H4 (cell line): ENCODE results near the gene PLSCR2. TPM values are rescaled to one million over a fixed set of nuclear protein-coding genes. Genes with fewer than 3 reads are reported as not detected.
"Not testable (repeated sequence)": the region's sequence is repeated elsewhere in the genome, so short reads cannot be mapped to it uniquely, and the experiment has no call there.

Source experiments
- DNase-seq: peaks from one replicate; pipeline ENCODE4 v3.0.0-alpha.2; 2015; ENCODE audit warnings: low spot score
- total RNA-seq: library from RNA; depleted of rRNA; stranded (reverse); fragments of >200 nt; shearing (Covaris generic); gene quantifications from 2 replicates; pipeline ENCODE4 v1.2.3, GENCODE V29; 2014; rRNA removed

PLSCR2 gene, protein sequence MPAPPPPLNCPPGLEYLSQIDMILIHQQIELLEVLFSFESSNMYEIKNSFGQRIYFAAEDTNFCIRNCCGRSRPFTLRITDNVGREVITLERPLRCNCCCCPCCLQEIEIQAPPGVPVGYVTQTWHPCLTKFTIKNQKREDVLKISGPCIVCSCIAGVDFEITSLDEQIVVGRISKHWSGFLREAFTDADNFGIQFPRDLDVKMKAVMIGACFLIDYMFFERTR
- not detected in 2 replicates for total RNA-seq

DNA sequence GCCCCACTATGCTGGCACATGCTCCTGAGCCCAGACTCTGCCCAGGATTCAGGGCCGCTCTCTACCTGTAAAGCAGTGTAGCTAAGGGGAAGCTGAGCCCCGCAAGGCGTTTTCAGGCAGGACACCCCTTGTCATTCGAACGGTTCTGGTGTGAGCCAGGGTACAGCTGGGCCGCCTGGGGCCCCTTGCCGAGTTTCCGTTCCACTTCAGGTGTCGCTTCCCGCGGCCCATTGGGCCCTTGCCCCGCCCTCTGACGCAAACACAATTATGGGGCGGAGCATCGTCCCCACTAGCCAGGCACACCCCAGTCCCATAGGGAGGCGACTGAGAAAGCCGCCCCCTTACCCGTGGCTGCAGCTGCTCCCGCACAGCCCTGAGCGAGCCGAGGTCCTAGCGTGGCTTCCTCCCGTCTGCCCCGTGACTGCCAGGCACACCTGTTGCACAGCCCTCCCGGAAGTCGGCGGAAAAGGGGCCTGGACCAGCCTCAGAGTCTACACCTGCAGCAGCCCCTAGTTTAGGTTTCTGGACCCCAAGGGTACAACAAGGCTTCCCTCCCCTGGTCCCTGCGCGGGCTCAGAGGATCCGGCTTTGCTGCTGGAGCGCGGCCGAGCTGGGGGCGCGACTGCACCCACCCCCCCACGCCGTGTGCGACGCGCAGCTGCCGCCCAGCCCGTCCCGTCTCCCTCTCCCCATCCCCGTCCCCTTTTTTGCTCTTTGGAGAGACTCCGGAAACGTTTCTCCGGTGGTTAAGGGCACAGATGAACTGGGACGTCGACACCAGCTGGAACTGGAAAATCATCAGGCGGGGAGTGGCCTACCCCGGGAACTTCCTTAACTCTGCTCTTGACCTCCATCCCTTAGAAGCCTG, at the start of gene PLSCR2:
Gene PLSCR2 (minus strand): TSS at position 412 of the 868 bp plus-strand sequence. CDS start 9,657 bp downstream, outside the sequence.
- DNase-seq = no peak

DNA sequence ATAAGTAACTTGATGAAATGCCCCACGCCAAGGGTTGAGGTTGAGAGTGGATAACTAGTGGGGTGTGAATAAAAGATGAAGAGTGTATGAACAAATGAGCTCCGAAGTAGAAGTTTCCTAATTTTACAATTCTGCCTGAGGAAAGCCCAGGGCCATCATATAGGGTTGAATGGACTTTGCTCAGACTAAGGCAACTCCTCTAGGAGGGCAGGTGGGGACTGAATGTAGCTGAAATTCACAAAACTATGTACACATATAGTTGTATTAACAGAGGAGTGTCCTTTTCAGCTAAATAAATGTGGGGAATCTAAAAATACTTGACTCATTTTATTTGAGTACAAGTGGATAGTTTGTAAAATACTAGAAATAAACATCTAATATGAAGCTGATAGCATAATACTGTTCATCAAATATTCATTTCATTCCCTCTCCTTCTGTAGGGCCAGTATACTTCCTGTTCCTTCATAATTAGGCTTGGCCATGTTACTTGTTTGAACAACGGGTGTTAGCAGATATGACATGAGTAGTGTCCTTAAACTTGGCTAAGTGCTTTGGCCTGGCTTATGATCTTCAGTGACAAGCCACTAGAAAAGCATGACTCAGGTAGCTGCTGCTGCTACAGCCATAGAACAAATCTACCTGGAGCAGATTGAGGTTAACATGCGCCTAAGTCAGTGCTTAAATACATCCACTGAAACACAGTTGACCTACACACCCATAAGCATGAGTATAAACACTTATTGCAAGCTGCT, 48.5 kb upstream of the PLSCR2 start:
- DNase-seq = no peak

DNA sequence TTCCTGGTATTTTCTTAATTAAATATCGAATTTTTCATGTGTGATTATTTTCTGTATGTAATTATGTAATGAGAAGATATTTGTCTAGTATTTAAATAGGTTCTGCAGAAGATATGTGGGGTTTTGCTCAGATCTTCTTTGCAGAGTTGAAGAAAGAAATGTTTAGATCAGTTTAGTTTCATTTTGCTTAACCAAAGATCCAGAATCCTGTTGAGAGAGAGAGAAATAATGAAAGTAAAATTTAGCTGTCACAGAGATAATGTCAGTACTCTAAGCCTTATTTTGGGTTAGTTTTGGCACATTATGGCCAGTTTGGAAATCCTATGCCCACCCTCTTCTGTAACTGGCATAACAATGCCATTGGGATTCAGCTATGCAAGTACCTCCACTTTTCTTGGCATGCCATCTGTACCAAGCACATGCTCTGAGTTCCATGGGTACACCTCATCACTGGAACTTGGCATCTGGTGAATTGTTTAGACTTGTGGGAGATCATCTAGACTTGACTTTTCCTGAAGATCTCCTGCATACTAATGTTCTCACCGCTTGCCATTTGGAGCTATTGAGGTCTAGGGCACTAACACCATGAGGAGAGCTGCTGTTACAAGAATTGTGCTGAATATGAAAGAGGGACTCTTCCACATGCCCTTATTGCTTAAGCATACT, 44.2 kb upstream of the PLSCR2 start:
- no peak for DNase-seq

DNA sequence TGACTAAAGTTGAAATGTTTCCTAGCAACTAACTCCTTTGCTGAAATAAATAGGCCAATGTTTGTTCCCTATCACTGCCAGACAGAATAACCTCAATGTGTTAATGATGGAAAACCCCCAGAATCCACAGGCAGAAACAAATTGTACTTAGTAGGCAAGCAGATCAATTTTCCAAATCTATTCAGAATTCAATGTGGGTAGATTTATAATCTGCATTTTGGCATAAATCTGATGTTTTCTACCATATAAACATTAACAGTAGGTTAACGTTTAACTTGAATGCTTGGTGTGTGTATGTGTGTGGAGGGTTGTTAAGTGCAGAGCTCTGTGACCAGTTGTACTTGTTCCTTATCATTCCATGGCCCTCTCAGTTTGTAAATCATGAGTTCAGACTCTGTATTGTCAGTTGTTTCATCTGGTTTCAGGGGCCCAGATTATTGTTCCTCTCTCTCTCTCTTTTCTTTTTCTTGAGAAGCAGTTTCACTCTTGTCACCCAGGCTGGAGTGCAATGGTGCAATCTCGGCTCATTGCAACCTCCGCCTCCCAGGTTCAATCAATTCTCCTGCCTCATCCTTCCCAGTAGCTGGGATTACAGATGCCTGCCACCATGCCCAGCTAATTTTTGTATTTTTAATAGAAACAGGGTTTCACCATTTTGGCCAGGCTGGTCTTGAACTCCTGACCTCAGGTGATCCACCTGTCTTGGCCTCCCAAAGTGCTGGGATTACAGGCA, 42.2 kb upstream of the PLSCR2 start:
- DNase-seq = no peak

DNA sequence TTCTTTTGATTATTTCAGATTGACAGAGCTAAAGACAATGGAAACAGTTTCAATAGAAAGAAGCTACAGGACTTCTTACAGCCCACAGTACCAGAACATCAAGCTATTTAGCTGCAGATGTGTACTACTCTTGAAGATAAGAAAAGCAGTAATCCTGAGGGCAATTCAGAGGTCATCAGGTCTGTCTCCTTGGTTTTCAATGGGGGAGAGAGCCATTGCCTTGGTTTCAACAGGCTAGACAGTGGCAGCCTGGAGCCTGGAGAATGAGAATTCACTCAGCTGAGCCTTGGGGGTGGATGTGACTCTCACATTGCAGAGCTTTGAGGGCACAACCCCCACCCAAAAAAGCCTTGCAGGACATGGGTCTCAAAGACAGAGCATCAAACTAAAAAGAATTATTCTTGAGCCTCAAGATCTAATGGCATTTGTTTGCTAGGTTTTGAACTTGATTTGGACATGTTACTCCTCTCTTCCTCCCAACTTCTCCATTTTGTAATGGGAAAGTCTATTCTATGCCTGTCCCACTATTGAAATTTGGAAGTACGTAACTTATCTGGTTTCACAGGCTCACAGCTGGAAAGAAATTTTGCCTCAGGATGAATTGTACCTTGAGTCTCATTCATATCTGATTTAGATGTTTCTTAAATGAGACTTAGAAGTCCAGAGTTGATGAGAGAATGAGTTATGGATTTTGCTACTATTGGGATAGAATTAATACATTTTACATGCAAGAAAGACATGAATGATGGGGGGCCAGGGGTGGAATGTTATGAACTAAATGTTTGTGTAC, 38.2 kb upstream of the PLSCR2 start:
- DNase-seq = no peak

DNA sequence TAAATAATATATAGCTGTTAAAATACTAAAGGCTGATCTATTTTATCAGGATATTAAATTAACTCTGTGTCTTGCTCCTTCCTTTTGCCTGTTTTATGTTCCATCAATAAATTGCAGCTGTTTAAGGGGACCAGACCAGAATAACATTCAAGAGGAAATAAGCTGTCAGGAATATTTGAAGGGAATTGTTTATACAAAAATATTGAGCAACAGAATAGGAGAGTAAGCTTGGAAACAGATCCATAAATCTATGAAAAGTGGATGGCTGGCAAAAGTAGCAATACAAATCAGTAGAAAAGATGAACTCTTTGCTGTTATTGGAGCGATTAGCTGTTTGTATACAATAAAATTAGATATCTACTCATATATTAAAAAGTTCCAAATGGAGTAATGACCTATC, 36.2 kb upstream of the PLSCR2 start:
- no peak for DNase-seq

DNA sequence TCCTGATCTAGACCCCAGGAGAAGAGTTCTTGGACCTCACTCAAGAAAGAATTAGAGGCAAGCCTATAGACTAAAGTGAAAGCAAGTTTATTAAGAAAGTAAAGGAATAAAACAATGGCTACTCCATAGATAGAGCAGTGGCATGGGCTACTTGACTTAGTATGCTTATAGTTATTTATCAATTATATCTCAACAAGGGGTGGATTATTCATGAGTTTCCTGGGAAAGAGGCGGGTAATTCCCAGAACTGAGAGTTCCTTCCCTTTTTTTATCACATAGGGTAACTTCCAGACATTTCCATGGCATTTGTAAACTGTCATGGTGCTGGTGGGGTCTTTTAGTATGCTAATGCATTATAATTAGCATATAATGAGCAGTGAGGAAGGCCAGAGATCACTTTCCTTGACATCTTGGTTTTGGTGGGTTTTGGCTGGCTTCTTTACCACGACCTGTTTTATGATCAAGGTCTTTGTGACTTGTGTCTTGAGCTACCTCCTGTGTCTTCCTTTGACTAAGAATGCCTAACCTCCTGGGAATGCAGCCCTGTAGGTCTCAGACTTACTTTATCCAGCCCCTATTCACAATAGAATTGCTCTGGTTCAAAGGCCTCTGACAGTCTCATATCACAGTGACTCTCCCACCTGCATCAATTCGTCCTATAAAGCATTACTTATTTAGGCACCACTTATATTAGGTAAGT, 35.3 kb upstream of the PLSCR2 start:
- DNase-seq = no peak

DNA sequence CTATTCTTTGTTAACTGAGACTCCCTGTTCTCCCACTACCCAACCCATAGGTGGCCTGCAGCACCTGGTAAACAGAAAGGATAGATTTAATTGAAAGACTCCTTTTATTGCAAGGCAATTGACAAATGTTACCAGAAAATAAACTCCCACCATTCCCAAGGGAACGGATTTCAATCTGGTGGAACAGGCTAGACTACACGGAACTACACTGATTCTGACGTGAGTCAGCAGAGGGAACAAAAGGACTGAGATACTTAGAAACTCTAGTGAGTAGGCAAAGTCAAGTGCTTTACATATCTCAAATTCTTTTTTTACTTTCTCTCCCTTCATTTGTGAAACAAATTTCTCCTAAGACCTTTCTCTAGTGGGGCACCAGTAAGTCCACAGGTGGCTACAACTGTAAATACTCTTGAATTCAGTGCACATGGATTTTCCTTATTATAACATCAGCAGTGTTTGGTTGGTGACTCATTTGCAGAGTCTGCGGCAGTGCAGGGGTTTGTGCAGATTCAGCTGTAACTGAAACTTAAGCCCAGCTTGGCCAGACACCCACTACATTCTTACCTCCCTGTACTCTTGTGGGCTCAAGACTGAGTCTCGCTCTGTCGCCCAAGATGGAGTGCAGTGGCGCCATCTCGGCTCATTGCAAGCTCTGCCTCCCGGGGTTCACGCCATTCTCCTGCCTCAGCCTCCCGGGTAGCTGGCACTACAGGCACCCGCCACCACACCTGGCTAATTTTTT, 34.3 kb upstream of the PLSCR2 start:
- peak; percentile 97 for DNase-seq

DNA sequence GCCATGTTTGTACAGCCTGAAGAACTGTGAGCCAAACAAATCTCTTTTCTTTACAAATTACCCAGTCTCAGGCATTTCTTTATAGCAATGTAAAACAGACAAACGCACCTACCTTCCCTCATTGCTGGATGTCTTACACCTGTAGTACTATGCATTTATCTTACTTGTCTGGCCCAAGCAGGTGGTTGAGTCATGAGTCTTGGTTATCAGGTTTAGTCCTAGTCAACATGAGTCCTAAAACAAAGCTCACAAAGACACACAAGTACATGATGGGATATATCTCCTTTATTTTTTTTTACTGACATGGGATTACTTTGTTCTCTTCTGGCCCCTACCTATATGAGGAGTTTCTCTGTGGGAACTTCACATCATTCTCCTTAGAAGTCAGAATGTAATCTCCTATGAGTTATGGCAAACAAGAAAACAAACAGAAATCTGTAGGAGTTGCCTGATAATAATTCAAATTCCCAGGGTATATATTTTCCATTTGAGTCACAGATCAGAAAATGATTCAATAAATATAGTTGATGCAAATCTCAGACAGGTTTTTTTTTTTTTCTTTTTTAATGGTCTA, 33.6 kb upstream of the PLSCR2 start:
- DNase-seq = no peak

DNA sequence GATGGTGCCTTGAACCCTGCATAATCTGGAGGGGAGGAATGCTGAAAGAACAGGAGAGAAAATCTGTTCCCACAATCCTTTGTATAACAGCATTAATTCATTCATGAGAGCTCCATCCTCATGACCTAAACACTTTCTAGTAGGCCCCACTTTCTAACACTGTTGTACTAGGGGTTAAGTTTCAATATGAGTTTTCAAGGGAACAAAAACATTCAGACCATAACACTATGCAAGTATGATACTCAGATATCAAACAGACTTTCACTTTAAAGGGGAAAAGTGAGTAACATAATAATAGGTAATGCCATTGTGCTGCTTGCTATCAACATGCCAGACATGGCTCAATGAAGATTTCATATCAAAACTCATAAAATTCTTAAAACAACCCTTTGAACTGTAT, 32.4 kb upstream of the PLSCR2 start:
- DNase-seq = no peak

DNA sequence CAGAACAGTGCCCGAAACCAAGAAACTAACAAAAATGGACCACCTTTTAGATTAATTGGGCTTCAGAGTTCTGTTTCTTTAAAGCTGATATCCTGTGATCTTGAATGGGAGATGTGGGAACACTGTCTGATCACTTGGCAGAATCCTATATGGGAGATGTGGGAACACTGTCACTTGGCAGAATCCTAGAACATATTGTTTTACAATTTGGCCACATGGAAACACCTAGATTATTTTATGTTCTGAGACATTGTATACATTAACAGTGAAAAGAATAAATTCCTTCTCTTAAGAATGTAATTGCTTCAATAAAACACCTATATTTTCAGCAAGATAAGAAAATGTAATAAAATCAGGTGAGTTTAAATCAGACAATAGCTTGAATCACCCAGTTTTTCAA, 30.3 kb upstream of the PLSCR2 start:
- no peak for DNase-seq

DNA sequence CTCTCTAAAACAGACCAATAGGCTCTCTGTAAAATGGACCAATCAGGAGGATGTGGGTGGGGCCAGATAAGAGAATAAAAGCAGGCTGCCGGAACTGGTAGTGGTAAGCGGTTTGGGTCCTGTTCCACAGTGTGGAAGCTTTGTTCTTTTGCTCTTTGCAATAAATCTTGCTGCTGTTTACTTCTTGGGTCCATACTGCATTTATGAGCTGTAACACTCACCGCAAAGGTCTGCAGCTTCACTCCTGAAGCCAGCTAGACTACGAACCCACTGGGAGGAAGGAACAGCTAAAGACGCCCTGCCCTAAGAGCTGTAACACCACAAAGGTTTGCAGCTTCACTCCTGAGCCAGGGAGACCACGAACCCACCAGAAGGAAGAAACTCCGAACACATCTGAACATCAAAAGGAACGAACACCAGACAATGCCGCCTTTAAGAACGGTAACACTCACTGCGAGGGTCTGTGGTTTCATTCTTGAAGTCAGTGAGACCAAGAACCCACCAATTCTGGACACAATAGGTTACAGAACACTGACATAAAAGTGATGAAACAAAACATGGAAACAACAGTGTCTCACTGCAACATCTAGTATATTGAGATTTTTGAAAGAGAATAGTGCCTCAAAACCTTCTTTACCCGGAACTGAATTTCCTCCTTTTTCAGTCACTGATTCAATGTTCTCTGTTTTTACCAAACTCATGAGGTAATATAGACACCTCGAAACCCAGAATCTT, 28.8 kb upstream of the PLSCR2 start:
- no peak for DNase-seq

DNA sequence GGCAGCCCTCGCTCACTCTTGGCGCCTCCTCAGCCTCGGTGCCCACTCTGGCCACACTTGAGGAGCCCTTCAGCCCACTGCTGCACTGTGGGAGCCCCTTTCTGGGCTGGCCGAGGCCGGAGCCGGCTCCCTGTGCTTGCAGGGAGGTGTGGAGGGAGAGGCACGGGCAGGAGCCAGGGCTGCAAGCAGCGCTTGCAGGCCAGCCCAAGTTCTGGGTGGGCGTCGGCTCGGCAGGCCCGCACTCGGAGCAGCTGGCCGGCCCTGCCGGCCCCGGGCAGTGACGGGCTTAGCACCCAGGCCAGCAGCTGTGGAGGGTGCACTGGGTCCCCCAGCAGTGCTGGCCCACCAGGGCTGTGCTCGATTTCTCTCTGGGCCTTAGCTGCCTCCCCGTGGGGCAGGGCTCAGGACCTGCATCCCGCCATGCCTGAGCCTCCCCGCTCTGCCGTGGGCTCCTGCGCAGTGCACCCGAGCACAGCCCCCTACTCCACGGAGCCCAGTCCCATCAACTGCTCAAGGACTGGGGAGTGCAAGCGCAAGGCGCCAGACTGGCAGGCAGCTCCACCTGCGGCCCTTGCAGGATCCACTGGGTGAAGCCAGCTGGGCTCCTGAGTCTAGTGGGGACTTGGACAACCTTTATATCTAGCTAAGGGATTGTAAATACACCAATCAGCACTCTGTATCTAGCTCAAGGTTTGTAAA, 27.9 kb upstream of the PLSCR2 start:
- not testable (repeated sequence) for DNase-seq

DNA sequence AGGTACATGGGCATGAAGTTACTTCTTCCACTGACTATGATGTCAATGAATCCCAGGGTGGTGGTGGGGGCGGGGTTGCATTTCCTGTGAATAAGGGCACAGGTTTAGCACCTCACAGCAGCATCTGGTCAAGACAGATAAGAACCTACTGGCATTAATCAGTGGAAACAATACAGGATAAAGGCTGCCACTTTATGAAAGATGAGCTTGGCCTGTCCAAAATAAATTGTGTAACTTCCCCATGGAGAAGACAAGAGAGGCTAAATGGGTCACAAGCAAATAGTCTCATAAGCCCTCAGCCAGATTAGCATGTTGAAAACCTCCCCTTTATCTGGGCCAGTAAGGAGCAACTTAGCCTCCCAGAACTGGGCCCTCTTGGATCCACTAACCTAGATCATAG, 27.4 kb upstream of the PLSCR2 start:
- no peak for DNase-seq

DNA sequence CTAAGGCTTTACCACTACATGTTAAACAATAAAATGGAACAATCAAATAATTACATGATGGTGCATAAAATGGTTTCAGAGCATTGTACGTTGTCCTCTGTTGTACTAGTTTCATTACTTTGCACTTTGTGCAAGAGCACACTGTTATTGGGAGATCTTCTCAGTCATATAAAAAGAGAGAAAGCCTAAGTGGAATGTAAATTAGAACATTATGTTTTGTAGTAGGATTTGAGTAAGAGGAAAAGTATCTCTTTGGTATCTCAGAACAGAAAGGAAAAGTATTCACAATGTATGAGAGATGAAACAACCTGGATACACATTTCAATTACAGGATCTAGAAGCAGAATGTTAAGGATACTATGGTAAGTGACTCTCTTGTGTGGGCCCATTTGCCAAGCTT, 26.9 kb upstream of the PLSCR2 start:
- DNase-seq = no peak

DNA sequence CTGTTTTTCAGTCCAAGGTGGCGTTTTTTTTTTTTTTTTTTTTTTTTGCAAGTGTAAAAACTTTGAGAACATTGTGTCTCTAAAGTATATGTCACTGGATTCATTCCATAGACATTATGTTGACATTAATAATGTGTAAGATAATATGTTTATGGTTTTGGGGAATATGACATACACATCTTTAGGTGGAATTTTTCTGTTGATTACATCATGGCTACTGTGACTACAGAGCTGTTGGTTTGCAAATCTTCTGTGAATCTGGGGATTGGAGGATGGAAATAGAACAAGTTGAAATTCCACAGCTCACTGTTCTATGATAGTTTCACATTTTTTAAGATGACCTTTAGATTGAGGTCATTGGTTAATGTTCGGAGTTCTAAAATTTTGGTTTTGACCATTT, 24.4 kb upstream of the PLSCR2 start:
- no peak for DNase-seq

DNA sequence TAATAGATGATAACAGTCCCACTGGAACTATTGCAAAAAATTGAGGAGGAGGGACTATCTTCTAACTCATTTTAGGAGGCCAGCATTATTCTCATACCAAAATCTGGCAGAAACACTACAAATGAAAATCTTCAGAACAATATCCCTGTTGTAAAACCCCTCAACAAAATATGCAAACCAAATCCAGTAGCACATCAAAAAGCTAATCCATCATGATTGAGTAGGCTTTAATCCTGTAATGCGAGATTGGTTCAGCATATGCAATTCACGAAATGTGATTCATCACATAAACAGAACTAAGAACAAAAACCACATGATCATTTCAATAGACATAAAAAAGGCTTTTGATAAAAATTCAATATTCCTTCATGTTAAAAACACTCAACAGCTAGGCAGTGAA, 23.9 kb upstream of the PLSCR2 start:
- DNase-seq = no peak
